NOMO-1 treated with DMSO at 0.1 percent for 48 hours (cell line): ENCODE results near the gene NRAP.

Source experiments
- DNase-seq: peaks from one replicate; lab custom pipeline; 2025; ENCODE audit not compliant: unreplicated experiment; lab: John Stamatoyannopoulos, UW

The NRAP gene

GRCh38 chr10:113563306-113564088 lies 100.3 kb downstream of the NRAP start:
- peak; percentile 62 for DNase-seq

GRCh38 chr10:113562704-113563103 lies 101.1 kb downstream of the NRAP start:
- DNase-seq = no peak

GRCh38 chr10:113562069-113562468 lies 101.8 kb downstream of the NRAP start:
- DNase-seq = no peak

DNA sequence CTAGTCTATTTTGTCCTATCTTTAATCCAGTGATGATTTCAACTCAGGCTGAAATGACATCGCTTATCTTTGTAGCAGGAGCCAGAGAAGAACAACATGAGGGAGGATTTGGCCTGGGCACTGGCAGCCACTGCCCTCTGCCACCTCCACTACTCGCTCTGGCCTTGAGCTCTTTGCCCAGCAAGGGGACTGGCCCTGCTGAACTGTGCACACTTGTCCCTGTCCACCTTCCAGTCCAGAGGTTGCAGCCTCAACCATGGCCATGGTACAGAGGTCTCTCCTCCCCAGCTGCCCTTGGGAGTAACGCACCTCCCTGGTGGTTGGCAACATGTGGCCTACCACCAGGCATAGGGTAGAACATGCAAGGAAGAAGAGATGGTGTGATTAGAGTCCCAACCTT lies 102.6 kb downstream of the NRAP start:
- DNase-seq = no peak

DNA sequence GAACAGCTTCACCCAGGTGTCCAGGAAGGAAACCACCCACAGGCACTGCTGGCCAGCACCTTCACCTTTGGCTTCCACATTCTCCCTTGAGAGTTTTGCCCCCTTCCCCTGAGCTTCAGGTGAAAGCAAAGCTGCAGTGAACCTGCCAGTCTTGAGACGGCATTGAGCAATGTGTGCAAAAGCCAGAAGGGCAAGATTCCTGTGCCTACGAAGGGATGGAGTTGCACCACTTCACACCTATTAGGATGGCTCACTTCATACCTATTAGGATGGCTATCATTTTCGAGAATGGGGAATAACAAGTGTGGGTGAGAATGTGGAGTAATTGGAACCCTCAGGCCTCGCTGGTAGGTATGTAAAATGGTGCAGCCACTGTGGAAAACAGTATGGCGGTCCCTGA lies 103.8 kb downstream of the NRAP start:
- DNase-seq = no peak

DNA sequence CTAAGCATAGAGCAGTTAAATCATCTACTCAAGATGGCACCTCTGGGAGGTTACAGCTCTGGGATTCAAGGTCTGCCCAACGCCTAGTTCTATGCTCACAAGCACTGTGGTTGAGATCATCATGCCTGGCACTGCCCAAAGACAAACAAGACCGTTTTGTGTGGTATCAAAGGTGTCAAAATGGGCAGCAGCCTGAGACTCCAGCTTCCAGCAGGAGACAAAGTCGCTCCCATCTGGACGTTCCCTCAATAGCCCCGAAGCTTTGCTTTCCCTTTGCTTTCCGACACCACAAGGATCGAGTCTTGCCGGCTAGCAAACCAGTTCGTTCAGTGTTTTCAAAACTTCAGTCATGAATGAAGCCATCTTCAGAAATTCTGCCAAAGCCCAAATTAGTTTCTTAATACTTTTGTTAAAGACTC lies 105.9 kb downstream of the NRAP start:
- DNase-seq = no peak

DNA sequence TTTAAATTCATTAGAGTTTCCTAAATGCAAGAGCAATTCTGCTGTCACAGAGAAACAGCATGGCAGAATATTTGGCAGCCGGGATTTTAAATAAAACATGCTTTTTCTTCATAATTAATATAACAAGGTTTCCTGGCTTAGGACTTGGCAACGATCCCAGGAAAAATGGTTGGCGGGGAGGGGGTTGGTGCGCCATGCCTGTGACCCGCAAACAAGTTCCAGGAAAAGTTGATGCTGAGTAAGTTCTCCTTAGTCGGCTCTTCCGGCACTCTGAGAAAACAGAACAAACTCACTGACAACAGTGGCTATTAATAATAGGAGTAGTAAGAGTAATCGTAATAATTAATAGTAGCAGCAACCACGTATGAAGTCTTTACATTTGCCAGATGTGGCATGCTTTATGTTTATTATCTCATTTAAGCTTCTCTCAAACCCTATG lies 106.4 kb downstream of the NRAP start:
- no peak for DNase-seq

GRCh38 chr10:113555751-113556150 lies 108.1 kb downstream of the NRAP start:
- DNase-seq = no peak

- DNase-seq = no peak
These were observed 108.6 kb downstream of the NRAP start for GRCh38 chr10:113555245-113555644.

- no peak for DNase-seq
These were observed 109.6 kb downstream of the NRAP start for GRCh38 chr10:113554214-113554613.

DNA sequence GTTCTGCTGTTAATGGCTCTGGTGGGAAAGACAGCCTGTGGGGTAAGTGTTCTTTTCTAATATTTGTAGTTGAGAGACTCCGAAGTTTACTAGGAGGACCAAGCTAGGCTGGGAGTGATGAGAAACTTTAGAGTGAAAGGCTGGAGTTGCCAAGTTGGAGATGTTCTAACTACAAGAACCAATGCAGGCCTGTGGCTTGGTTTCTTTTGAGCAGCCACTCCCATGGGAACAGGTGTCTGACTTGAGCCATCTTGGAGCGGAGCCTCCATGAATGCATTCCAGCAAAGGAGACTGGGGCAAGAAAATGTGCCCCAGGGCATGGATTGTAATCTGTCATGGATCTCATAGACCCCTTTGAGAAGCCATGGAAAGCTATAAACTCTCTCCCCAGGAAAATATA lies 110.7 kb downstream of the NRAP start:
- no peak for DNase-seq

DNA sequence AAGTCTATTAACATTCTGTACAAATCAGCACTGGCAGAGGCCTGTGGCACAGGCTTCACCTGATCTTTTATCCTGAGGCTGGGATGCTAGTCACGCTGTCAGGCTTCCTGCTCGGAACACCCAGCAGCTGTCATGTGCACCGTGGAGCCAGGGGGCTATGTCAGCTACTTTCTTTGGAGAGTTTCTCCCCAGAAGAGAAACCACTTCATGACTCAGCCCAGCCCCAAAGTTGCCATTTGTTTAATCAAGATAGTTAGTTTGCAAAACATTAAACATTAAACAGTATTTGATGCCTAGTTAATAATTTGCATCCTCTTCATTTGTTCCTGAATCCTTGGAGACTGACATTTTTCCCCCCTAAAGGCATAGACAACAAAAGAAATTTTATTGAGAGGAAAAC lies 111.1 kb downstream of the NRAP start, which contains the start of gene HABP2:
TSS of gene HABP2 (plus strand) at position 353 of the 400 bp plus-strand sequence. CDS start 69 bp downstream, outside the sequence.
- DNase-seq = no peak

DNA sequence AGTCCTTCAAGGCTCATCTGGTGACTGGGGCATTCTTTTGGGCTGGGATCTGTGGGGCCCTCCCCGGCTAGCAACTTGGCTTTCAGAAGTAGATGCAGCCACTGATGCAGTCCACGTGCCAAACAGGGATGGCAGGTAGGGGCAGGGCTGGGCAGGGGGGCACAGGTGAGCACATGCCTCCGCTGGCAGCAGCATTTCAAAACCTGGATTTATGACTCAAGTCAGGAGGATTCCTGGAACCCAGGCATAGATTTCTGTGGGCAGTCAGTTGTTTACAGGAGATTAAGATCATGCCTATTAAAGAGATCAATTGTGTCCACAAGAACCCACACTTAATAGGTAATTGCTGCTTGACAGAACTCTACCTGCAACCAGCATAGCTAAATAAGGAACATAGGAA lies 111.8 kb downstream of the NRAP start:
- no peak for DNase-seq

- DNase-seq = no peak
These were observed 113.5 kb downstream of the NRAP start for GRCh38 chr10:113550365-113550764.

DNA sequence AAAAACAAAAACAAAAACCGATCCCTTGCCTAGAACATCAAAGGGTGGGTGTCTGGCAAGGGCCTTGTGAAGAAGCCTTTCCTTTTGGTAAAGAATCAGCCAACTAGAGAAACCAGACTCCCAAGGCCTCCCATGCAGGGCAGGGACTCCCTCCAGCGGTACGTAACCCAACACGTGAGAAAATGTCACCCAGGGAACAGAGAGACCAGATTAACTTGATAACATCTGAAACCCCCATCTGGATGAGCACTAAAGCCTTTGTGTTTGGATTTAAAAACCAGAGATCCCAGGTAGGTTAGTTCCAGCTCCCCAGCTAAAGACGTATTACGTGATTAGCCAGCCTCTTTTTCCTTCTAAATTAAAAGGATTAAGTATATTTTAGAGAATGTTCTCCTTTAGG lies 114.0 kb downstream of the NRAP start:
- no peak for DNase-seq

- no peak for DNase-seq
These were observed 116.4 kb downstream of the NRAP start for GRCh38 chr10:113547426-113547825.

GRCh38 chr10:113544392-113544791 lies 119.4 kb downstream of the NRAP start:
- no peak for DNase-seq

GRCh38 chr10:113543107-113543955 lies 120.5 kb downstream of the NRAP start:
- DNase-seq = no peak

- no peak for DNase-seq
These were observed 122.3 kb downstream of the NRAP start for GRCh38 chr10:113541549-113541927.

DNA sequence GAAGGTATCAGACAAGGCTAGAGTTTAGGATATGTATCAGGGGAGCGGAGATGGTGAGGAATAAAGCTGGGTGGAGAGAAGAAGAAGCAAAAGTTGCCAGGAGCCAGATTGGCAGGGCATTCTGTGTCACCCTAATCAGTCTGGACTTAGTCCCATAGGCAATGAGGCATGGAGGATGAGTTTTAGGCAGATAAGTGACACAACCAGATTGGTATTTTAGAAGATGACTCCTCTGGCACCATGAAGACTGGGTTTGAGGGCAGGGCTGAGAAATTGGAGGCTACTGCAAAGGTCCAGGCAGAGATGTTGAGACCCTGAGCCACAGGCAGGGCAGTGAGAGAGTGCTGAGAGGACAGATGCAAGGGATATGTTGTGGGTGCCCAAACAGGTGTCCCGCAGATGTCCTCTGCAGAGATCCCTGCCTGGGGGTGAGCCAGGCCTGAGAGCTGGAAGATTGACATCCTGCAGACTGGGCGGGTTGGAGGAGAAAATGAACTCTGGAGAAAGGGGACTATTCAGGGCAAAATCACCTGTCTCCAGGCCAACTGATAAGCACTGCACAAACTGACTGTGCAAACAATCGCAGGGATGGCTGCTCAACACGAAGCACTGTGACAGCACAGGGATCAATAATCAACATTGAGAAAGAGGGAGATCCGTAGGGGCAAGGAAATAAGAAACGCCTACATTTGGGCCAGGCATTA lies 122.8 kb downstream of the NRAP start:
- DNase-seq = no peak

DNA sequence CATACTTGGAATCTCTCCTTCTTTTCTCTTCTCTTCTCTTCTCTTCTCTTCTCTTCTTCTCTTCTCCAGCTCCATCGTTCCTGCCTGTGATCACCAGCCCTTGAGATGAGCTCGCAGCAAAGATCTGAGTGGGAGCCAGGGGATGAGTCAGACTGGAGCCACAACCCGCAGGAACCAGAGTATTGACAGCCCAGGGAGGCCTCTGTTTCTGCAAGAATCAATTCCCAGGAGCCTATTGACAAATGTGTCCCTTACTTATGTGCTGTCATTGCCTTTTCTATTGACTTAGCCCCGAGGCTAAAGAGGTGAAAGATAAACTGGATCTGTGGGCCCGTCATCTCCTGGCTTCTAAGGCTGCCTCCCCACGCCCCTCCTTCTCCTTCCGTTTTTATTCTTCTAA lies 124.1 kb downstream of the NRAP start:
- DNase-seq = no peak
